Thyroid gland (tissue), 4 donors: ENCODE results near the gene MORN5.

Experiments used
- POLR2A ChIP-seq, 2 donors: fragments of 450-650 bp; IDR thresholded peaks; one replicate each; pipeline ENCODE4 v1.6.1; 2017; ENCODE audit warnings: antibody characterized with exemption in 2 of 2, mild to moderate bottlenecking in 2 of 2, moderate library complexity in 1 of 2
- TF ChIP-seq, protein P1 (sequence below), 6 experiments: fragments of 200-600 bp in 3 of 6; fragments of 450-650 bp in 3 of 6; sonication (generic) in 3 of 6; IDR thresholded peaks; one replicate each; pipeline ENCODE4 v1.5.1; 2016 to 2019; ENCODE audit warnings: antibody characterized with exemption in 6 of 6, mild to moderate bottlenecking in 2 of 6, inconsistent platforms in 1 of 6, moderate library complexity in 1 of 6

GRCh38 chr9:122155796-122156195, 3.9 kb upstream of the MORN5 start:
- TF ChIP-seq POLR2A (IDR thresholded peaks at IDR 0.05): no peak
- TF ChIP-seq, protein P1, sequence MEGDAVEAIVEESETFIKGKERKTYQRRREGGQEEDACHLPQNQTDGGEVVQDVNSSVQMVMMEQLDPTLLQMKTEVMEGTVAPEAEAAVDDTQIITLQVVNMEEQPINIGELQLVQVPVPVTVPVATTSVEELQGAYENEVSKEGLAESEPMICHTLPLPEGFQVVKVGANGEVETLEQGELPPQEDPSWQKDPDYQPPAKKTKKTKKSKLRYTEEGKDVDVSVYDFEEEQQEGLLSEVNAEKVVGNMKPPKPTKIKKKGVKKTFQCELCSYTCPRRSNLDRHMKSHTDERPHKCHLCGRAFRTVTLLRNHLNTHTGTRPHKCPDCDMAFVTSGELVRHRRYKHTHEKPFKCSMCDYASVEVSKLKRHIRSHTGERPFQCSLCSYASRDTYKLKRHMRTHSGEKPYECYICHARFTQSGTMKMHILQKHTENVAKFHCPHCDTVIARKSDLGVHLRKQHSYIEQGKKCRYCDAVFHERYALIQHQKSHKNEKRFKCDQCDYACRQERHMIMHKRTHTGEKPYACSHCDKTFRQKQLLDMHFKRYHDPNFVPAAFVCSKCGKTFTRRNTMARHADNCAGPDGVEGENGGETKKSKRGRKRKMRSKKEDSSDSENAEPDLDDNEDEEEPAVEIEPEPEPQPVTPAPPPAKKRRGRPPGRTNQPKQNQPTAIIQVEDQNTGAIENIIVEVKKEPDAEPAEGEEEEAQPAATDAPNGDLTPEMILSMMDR (IDR thresholded peaks at IDR 0.05): no peak
